HG03354 (cell line): Measurements from ENCODE around the gene NPC1.
"Not testable (repeated sequence)": the region's sequence is repeated elsewhere in the genome, so short reads cannot be mapped to it uniquely, and the experiment has no call there.

Source experiments
- ATAC-seq: cut with Tn5 transposase; IDR thresholded peaks from one replicate; pipeline ENCODE4 v1.9.1; 2021; ENCODE audit warnings: mild to moderate bottlenecking; ENCODE audit not compliant: unreplicated experiment, poor library complexity, severe bottlenecking

Gene NPC1

GRCh38 chr18:23578891-23579653 lies 7.2 kb downstream of the NPC1 start:
- no peak for ATAC-seq

- no peak for ATAC-seq
These were observed 8.1 kb downstream of the NPC1 start for GRCh38 chr18:23578067-23578701.

- not testable (repeated sequence) for ATAC-seq
These were observed 8.8 kb downstream of the NPC1 start for GRCh38 chr18:23577521-23577920.

- ATAC-seq = no peak
These were observed 11.0 kb downstream of the NPC1 start for GRCh38 chr18:23575309-23575651.

GRCh38 chr18:23574611-23575308 lies 11.5 kb downstream of the NPC1 start:
- ATAC-seq = no peak

- no peak for ATAC-seq
These were observed 12.5 kb downstream of the NPC1 start for GRCh38 chr18:23573626-23574431.

- no peak for ATAC-seq
These were observed 13.3 kb downstream of the NPC1 start for GRCh38 chr18:23573020-23573419.

- no peak for ATAC-seq
These were observed 13.7 kb downstream of the NPC1 start for GRCh38 chr18:23572570-23572969.

- no peak for ATAC-seq
These were observed 14.3 kb downstream of the NPC1 start for GRCh38 chr18:23572012-23572411.

- no peak for ATAC-seq
These were observed 15.3 kb downstream of the NPC1 start for GRCh38 chr18:23570912-23571504.

- ATAC-seq = no peak
These were observed 16.8 kb downstream of the NPC1 start for GRCh38 chr18:23569299-23570063.

GRCh38 chr18:23568281-23569138 lies 17.8 kb downstream of the NPC1 start:
- no peak for ATAC-seq

GRCh38 chr18:23567671-23568070 lies 18.6 kb downstream of the NPC1 start:
- ATAC-seq = no peak

GRCh38 chr18:23565916-23566547 lies 20.3 kb downstream of the NPC1 start:
- ATAC-seq = no peak

GRCh38 chr18:23563377-23564043 lies 22.8 kb downstream of the NPC1 start:
- ATAC-seq = no peak

GRCh38 chr18:23560186-23560585 lies 26.1 kb downstream of the NPC1 start:
- ATAC-seq = no peak

GRCh38 chr18:23557511-23557910 lies 28.8 kb downstream of the NPC1 start:
- ATAC-seq = not testable (repeated sequence)
